H9 (cell line): ENCODE results near the gene CADPS2. TPM values are rescaled to one million over a fixed set of nuclear protein-coding genes. Genes with fewer than 3 reads are reported as not detected.

Source experiments
- DNase-seq: peaks from one replicate; pipeline ENCODE4 v3.0.0-alpha.2; 2017
- H2AFZ ChIP-seq: one replicate; pipeline ENCODE4 v1.6.1; 2013; ENCODE audit warnings: mild to moderate bottlenecking, low read length, control low read depth, moderate library complexity
- H2AK5ac ChIP-seq: 2 replicates; pipeline ENCODE4 v1.6.1; 2013; ENCODE audit warnings: low read length, control low read depth, mixed read lengths; ENCODE audit not compliant: insufficient read length
- H2BK120ac ChIP-seq: one replicate; pipeline ENCODE4 v1.6.1; 2013; ENCODE audit warnings: low read depth, mild to moderate bottlenecking, low read length, control low read depth, inconsistent platforms; ENCODE audit not compliant: poor library complexity, severe bottlenecking
- H2BK12ac ChIP-seq: 2 replicates; pipeline ENCODE4 v1.6.1; 2013; ENCODE audit warnings: low read length, control low read depth, mixed read lengths, low read depth; ENCODE audit not compliant: insufficient read length
- H2BK15ac ChIP-seq: 2 replicates; pipeline ENCODE4 v1.6.1; 2013; ENCODE audit warnings: low read depth, low read length, control low read depth
- H2BK20ac ChIP-seq: one replicate; pipeline ENCODE4 v1.6.1; 2013; ENCODE audit warnings: low read depth, mild to moderate bottlenecking, low read length, control low read depth, inconsistent platforms; ENCODE audit not compliant: poor library complexity, severe bottlenecking
- H2BK5ac ChIP-seq: 2 replicates; pipeline ENCODE4 v1.6.1; 2013; ENCODE audit warnings: low read length, control low read depth, mixed read lengths; ENCODE audit not compliant: insufficient read length
- H3K14ac ChIP-seq: 2 replicates; pipeline ENCODE4 v1.6.1; 2013; ENCODE audit warnings: low read length, control low read depth; ENCODE audit not compliant: insufficient read depth
- H3K18ac ChIP-seq: 2 replicates; pipeline ENCODE4 v1.6.1; 2013; ENCODE audit warnings: low read depth, mild to moderate bottlenecking, mixed read lengths, low read length, control low read depth; ENCODE audit not compliant: insufficient read length
- H3K23ac ChIP-seq: 2 replicates; pipeline ENCODE4 v1.6.1; 2013; ENCODE audit warnings: low read length, control low read depth, mixed read lengths, low read depth; ENCODE audit not compliant: insufficient read length
- H3K23me2 ChIP-seq: 2 replicates; pipeline ENCODE4 v1.6.1; 2013; ENCODE audit warnings: low read depth, mild to moderate bottlenecking, mixed read lengths, low read length, control low read depth; ENCODE audit not compliant: insufficient read length, poor library complexity, severe bottlenecking
- H3K27ac ChIP-seq: 2 replicates; pipeline ENCODE4 v1.5.1; 2013; ENCODE audit warnings: low read length, control low read depth, mixed read lengths, low read depth; ENCODE audit not compliant: insufficient read length
- H3K27me3 ChIP-seq: 2 replicates; pipeline ENCODE4 v1.6.1; 2013; ENCODE audit warnings: low read length, control low read depth, inconsistent platforms; ENCODE audit not compliant: insufficient read depth
- H3K4ac ChIP-seq: 2 replicates; pipeline ENCODE4 v1.6.1; 2013; ENCODE audit warnings: low read depth, mild to moderate bottlenecking, control low read depth, inconsistent platforms, low read length, moderate library complexity
- H3K4me1 ChIP-seq: 2 replicates; pipeline ENCODE4 v1.6.1; 2013; ENCODE audit warnings: low read length, control low read depth, inconsistent platforms; ENCODE audit not compliant: insufficient read depth
- H3K4me2 ChIP-seq: 2 replicates; pipeline ENCODE4 v1.6.1; 2013; ENCODE audit warnings: low read length, control low read depth, mixed read lengths; ENCODE audit not compliant: insufficient read length, insufficient read depth
- H3K56ac ChIP-seq: 2 replicates; pipeline ENCODE4 v1.6.1; 2013; ENCODE audit warnings: low read depth, mild to moderate bottlenecking, mixed read lengths, low read length, control low read depth; ENCODE audit not compliant: insufficient read length
- H3K79me1 ChIP-seq: 2 replicates; pipeline ENCODE4 v1.6.1; 2013; ENCODE audit warnings: low read depth, mild to moderate bottlenecking, moderate library complexity, low read length, control low read depth, inconsistent platforms; ENCODE audit not compliant: insufficient read depth, poor library complexity, severe bottlenecking
- H3K79me2 ChIP-seq: 2 replicates; pipeline ENCODE4 v1.6.1; 2013; ENCODE audit warnings: low read length, control low read depth, inconsistent platforms; ENCODE audit not compliant: insufficient read depth
- H3K9ac ChIP-seq: 2 replicates; pipeline ENCODE4 v1.6.1; 2013; ENCODE audit warnings: low read length, control low read depth, mixed read lengths; ENCODE audit not compliant: insufficient read length; ENCODE audit errors: extremely low read depth
- H3K9me3 ChIP-seq: one replicate; pipeline ENCODE4 v1.6.1; 2013; ENCODE audit warnings: low read depth, low read length, inconsistent platforms; ENCODE audit not compliant: control insufficient read depth
- H3T11ph ChIP-seq: one replicate; pipeline ENCODE4 v1.6.1; 2013; ENCODE audit warnings: mild to moderate bottlenecking, low read length, control low read depth, inconsistent platforms
- H4K20me1 ChIP-seq: one replicate; pipeline ENCODE4 v1.6.1; 2013; ENCODE audit not compliant: control insufficient read depth, insufficient read length, insufficient read depth
- H4K5ac ChIP-seq: 2 replicates; pipeline ENCODE4 v1.6.1; 2013; ENCODE audit warnings: low read depth, mild to moderate bottlenecking, mixed read lengths, low read length, control low read depth; ENCODE audit not compliant: insufficient read length
- H4K8ac ChIP-seq: replicated peaks from 2 replicates; pipeline ENCODE4 v1.6.1; 2013; ENCODE audit warnings: low read length, control low read depth, mixed read lengths, low read depth; ENCODE audit not compliant: insufficient read length
- H4K91ac ChIP-seq: 2 replicates; pipeline ENCODE4 v1.6.1; 2013; ENCODE audit warnings: low read depth, mild to moderate bottlenecking, moderate library complexity, mixed read lengths, low read length, control low read depth; ENCODE audit not compliant: insufficient read length
- H3K27ac Mint-ChIP-seq, 3 experiments: 2 replicates in 2 of 3; 3 replicates in 1 of 3; pipeline ENCODE4 v1.8.0; 2020 to 2021; ENCODE audit warnings: mixed read lengths in 3 of 3, mild to moderate bottlenecking in 1 of 3, moderate library complexity in 1 of 3
- H3K27me3 Mint-ChIP-seq: 2 replicates; pipeline ENCODE4 v1.8.0; 2021; ENCODE audit warnings: low read depth, mild to moderate bottlenecking, moderate library complexity, mixed read lengths
- H3K36me3 Mint-ChIP-seq, 3 experiments: 2 replicates in 2 of 3; 3 replicates in 1 of 3; pipeline ENCODE4 v1.8.0; 2020 to 2021; ENCODE audit warnings: low read depth in 3 of 3, mixed read lengths in 3 of 3; ENCODE audit not compliant: insufficient read depth in 1 of 3
- H3K4me1 Mint-ChIP-seq, 2 experiments: 2 replicates each; pipeline ENCODE4 v1.8.0; 2020; ENCODE audit warnings: mixed read lengths in 2 of 2
- H3K4me3 Mint-ChIP-seq, 2 experiments: 2 replicates in 1 of 2; 3 replicates in 1 of 2; pipeline ENCODE4 v1.8.0; 2020 to 2021; ENCODE audit warnings: mild to moderate bottlenecking in 2 of 2, mixed read lengths in 2 of 2, moderate library complexity in 1 of 2
- H3K9me3 Mint-ChIP-seq, 2 experiments: 2 replicates in 1 of 2; 3 replicates in 1 of 2; pipeline ENCODE4 v1.8.0; 2020; ENCODE audit warnings: mild to moderate bottlenecking in 2 of 2, mixed read lengths in 2 of 2, moderate library complexity in 1 of 2
- CTCF ChIP-seq: fragments of 200-600 bp; sonication (generic); conservative IDR thresholded peaks from 3 replicates; pipeline ENCODE4 v1.8.0; 2021; ENCODE audit warnings: antibody characterized with exemption, mild to moderate bottlenecking
- WGBS: extraction: QIAGEN DNeasy Blood & Tissue Kit; methylation state at CpG from one replicate; pipeline ENCODE4 v1.1.7; 2013; ENCODE audit warnings: missing lambda C conversion rate, low lambda C conversion rate, mixed read lengths; ENCODE audit not compliant: insufficient read length; ENCODE audit errors: extremely low coverage; 5-methylcytosine and 5-hydroxymethylcytosine counted together
- total RNA-seq: library from RNA; stranded (reverse); gene quantifications from 2 replicates; pipeline ENCODE4 v1.2.1, GENCODE V29; 2021

Gene CADPS2
- total RNA-seq, 1 experiment from 2014 or later, result 7.1 TPM

GRCh38 chr7:122302761-122303530 is 583.3 kb downstream of the CADPS2 start:
- no peak overlapping the region for H3K18ac ChIP-seq
- no peak overlapping the region for H2BK5ac ChIP-seq
- Mint-ChIP-seq H3K4me1 (peaks cover 50 to 68% of the 10 kb centered on the region in 2 experiments), H3K27ac (no peak overlapping the region), H3K36me3 (peaks cover 19 to 65% (median 32%) of the 10 kb centered on the region in 3 experiments), H3K9me3 (no peaks in the 10 kb centered on the region), H3K27me3 (peaks cover 100% of the 10 kb centered on the region), H3K4me3 (peak overlapping the region; percentile 85 to 93)
- no peak overlapping the region for H4K5ac ChIP-seq
- no CpG with 5 or more reads among the region's 16 CpGs for WGBS
- no peak overlapping the region for H3K9ac ChIP-seq
- no peak overlapping the region for H4K8ac ChIP-seq
- no peak for DNase-seq
- no peak overlapping the region for H3K27ac ChIP-seq
- H2AK5ac ChIP-seq, result no peak overlapping the region
- TF ChIP-seq CTCF, result no peak
- no peak overlapping the region for H3K14ac ChIP-seq
- no peak overlapping the region for H3K56ac ChIP-seq
- H2BK120ac ChIP-seq, result no peak overlapping the region
- H3K27me3 ChIP-seq, result peaks cover 42% of the 10 kb centered on the region; the same call in 1 of the 2 replicates
- H2BK15ac ChIP-seq, result no peak overlapping the region
- H2BK12ac ChIP-seq, result no peak overlapping the region
- H4K20me1 ChIP-seq, result no peaks in the 10 kb centered on the region
- no peak overlapping the region for H3K23ac ChIP-seq
- H2BK20ac ChIP-seq, result no peak overlapping the region
- no peaks in the 10 kb centered on the region for H3K79me2 ChIP-seq
- H4K91ac ChIP-seq, result no peak overlapping the region
- H3K9me3 ChIP-seq, result no peaks in the 10 kb centered on the region
- peaks cover 53% of the 10 kb centered on the region for H3K23me2 ChIP-seq
- H2AFZ ChIP-seq, result no peak overlapping the region
- peaks cover 2% of the 10 kb centered on the region; the same call in 1 of the 2 replicates for H3K4me1 ChIP-seq
- H3K79me1 ChIP-seq, result no peaks in the 10 kb centered on the region
- peak overlapping the region; percentile 71 for H3K4me2 ChIP-seq
- H3K4ac ChIP-seq, result no peak overlapping the region
- H3T11ph ChIP-seq, result no peak overlapping the region
